Activated T-cell treated with anti-CD3 and anti-CD28 coated beads, Interleukin-2, amount 50 U/mL, for 4 hours (primary cell): ENCODE measurements around the gene MMP28. TPM values are rescaled to one million over a fixed set of nuclear protein-coding genes. Genes with fewer than 3 reads are reported as not detected.
A peak's percentile ranks its signal among the peaks of the same experiment; 100 is the strongest.

ENCODE experiments used
- ATAC-seq, 2 donors: fragments of 200-7000 bp; cut with Tn5 transposase; one replicate each; pipeline ENCODE4 v1.10.0; 2021
- DNase-seq: peaks from one replicate; pipeline ENCODE4 v3.0.0-alpha.2; 2020
- H3K27me3 Mint-ChIP-seq: one replicate; pipeline ENCODE4 v1.8.0; 2021; ENCODE audit warnings: low read depth, mixed read lengths
- H3K36me3 Mint-ChIP-seq: one replicate; pipeline ENCODE4 v1.8.0; 2022; ENCODE audit warnings: mixed read lengths; ENCODE audit not compliant: insufficient read depth
- H3K4me1 Mint-ChIP-seq: one replicate; pipeline ENCODE4 v1.8.0; 2021; ENCODE audit warnings: low read depth, mixed read lengths
- H3K4me3 Mint-ChIP-seq: one replicate; pipeline ENCODE4 v1.8.0; 2021; ENCODE audit warnings: mild to moderate bottlenecking, moderate library complexity, mixed read lengths
- H3K9me3 Mint-ChIP-seq: one replicate; pipeline ENCODE4 v1.8.0; 2021; ENCODE audit warnings: mixed read lengths
- total RNA-seq, 3 donors: library from RNA; stranded (reverse); gene quantifications; one replicate each; pipeline ENCODE4 v1.2.1, GENCODE V29; 2021

Gene MMP28
- total RNA-seq, 3 donors from 2014 or later: 0.23 to 0.29 TPM; not detected in 1

GRCh38 chr17:35808962-35809854 is 13.8 kb upstream of the MMP28 start, which contains the start of gene TAF15:
Gene TAF15 (plus strand): TSS chr17:35809484. CDS start chr17:35809570, 86 bp downstream.
- ATAC-seq (peak; percentile 93 to 95), DNase-seq (peak; percentile 91)
- no peaks in the 10 kb centered on the region for H3K9me3 Mint-ChIP-seq
- peaks cover 47% of the 10 kb centered on the region for H3K4me1 Mint-ChIP-seq
- H3K4me3 Mint-ChIP-seq: peak within 1 kb of the TSS; percentile 94
- peaks cover 10% of the 10 kb centered on the region for H3K36me3 Mint-ChIP-seq
- H3K27me3 Mint-ChIP-seq: no peaks in the 10 kb centered on the region

DNA sequence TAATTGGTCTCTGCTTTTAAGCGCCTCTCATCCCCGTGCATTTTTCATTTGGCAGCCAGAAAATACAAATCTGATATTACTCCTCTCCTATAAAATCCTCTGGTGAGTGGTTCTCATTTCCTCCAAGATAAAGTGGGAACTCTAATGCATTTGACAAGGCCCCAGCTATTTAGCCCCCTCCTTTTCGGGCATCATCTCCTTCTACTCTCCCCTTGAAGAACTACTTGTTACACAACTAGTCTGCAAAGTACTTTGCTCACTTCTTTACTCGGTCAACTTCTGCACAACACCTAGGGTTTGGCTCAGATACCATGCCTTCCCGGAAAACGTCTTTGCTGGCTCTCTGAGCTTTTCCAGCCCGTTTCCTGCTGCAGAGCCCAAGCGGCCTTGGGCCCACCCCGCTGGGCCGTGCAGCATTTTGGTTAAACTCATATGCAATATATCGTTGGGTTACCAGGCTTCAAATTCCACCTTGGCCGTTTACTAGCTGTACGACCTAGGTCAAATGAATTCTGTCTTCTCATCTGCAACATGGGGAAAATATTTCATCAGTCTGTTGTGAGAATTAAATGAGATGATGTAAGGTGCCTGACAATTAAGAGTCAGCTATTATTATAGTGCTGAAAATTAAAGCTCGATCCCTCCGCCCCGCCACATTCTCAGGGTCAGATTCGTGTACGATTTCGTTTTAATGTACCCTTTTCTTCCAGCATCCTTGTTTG is 13.0 kb upstream of the MMP28 start:
- H3K27me3 Mint-ChIP-seq: no peaks in the 10 kb centered on the region
- H3K9me3 Mint-ChIP-seq: no peaks in the 10 kb centered on the region
- H3K36me3 Mint-ChIP-seq: peaks cover 10% of the 10 kb centered on the region
- H3K4me3 Mint-ChIP-seq: peak overlapping the region; percentile 94
- ATAC-seq (no peak), DNase-seq (no peak)
- H3K4me1 Mint-ChIP-seq: peaks cover 40% of the 10 kb centered on the region

DNA sequence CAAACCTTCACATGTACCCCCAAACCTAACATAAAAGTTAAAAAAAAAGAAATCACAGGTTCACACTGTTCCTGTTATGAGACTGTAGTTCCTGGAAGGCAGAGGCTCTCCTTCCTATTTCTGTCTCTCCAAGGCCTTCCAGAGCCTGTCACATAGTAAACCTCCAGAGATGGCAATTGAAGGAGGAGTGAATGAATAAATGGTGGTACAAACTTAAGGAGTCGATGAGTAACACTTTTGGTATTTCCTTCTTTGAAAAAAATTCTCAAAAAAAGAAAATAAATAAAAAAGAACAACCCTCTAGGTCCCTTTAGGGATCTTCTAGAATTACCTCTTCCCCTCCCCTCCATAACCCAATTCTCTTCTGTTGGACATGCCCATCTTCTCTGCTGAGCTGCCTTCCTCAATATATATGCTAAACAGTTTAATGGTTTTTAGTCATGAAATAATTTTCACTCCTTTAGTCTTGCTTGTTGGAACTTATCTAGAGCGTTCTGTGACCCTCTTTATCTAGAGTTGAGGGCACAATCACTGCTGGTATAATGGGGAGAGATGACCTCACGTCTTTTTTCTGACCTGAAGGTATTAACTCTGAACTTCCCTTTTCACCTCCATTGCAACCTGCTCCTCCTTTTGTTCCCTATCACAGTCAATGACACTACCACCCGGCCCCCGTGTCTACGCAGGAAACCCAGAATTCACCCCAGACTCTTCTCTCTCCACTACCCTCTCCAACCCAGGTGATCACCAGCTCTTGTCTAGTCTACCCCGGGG is 12.1 kb upstream of the MMP28 start:
- DNase-seq: no peak
- ATAC-seq: no peak
- peaks cover 43% of the 10 kb centered on the region for H3K4me1 Mint-ChIP-seq
- no peaks in the 10 kb centered on the region for H3K9me3 Mint-ChIP-seq
- H3K27me3 Mint-ChIP-seq: no peaks in the 10 kb centered on the region
- peak overlapping the region; percentile 94 for H3K4me3 Mint-ChIP-seq
- peaks cover 5% of the 10 kb centered on the region for H3K36me3 Mint-ChIP-seq

- H3K4me1 Mint-ChIP-seq: peaks cover 39% of the 10 kb centered on the region
- DNase-seq (peak; percentile 12), ATAC-seq (peak; percentile 22 to 36)
- no peaks in the 10 kb centered on the region for H3K27me3 Mint-ChIP-seq
- no peaks in the 10 kb centered on the region for H3K9me3 Mint-ChIP-seq
- no peaks in the 10 kb centered on the region for H3K36me3 Mint-ChIP-seq
- H3K4me3 Mint-ChIP-seq: no peak overlapping the region
Measured at GRCh38 chr17:35804658-35805192, 9.3 kb upstream of the MMP28 start.

GRCh38 chr17:35801583-35802224 is 6.3 kb upstream of the MMP28 start:
- ATAC-seq (no peak), DNase-seq (no peak)
- Mint-ChIP-seq H3K4me1 (peaks cover 26% of the 10 kb centered on the region), H3K36me3 (no peaks in the 10 kb centered on the region), H3K27me3 (peaks cover 9% of the 10 kb centered on the region), H3K4me3 (no peak overlapping the region), H3K9me3 (no peaks in the 10 kb centered on the region)

- ATAC-seq (no peak), DNase-seq (no peak)
- Mint-ChIP-seq H3K27me3 (peaks cover 18% of the 10 kb centered on the region), H3K36me3 (no peaks in the 10 kb centered on the region), H3K9me3 (no peaks in the 10 kb centered on the region), H3K4me3 (no peak overlapping the region), H3K4me1 (peaks cover 34% of the 10 kb centered on the region)
Measured at GRCh38 chr17:35799942-35800341, 4.5 kb upstream of the MMP28 start.

DNA sequence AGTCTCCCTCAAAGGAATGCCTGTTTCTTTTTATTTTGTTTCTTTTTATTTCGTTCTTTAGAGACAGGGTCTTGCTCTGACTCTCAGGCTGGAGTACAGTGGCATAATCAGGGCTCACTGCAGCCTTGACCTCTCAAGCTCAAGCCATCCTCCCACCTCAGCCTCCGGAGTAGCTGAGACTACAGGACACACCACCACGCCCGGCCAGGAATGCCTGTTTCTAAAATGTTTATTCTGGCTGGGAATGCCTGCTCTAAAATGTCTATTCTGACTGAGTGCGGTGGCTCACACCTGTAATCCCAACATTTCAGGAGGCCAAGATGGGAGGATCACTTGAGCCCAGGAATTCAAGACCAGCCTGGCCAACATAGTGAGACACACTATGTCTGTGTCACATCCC is 2.5 kb upstream of the MMP28 start:
- ATAC-seq: no peak
- Mint-ChIP-seq H3K9me3 (no peaks in the 10 kb centered on the region), H3K27me3 (peaks cover 37% of the 10 kb centered on the region), H3K36me3 (no peaks in the 10 kb centered on the region), H3K4me3 (no peak overlapping the region), H3K4me1 (peaks cover 30% of the 10 kb centered on the region)
- no peak for DNase-seq

GRCh38 chr17:35797370-35797769 is 1.9 kb upstream of the MMP28 start:
- ATAC-seq (no peak), DNase-seq (no peak)
- peaks cover 27% of the 10 kb centered on the region for H3K4me1 Mint-ChIP-seq
- H3K4me3 Mint-ChIP-seq: peak overlapping the region; percentile 19
- H3K27me3 Mint-ChIP-seq: peaks cover 37% of the 10 kb centered on the region
- H3K36me3 Mint-ChIP-seq: no peaks in the 10 kb centered on the region
- H3K9me3 Mint-ChIP-seq: no peaks in the 10 kb centered on the region

- H3K4me1 Mint-ChIP-seq: peaks cover 25% of the 10 kb centered on the region
- DNase-seq (no peak), ATAC-seq (no peak)
- no peak overlapping the region for H3K4me3 Mint-ChIP-seq
- no peaks in the 10 kb centered on the region for H3K36me3 Mint-ChIP-seq
- H3K9me3 Mint-ChIP-seq: no peaks in the 10 kb centered on the region
- H3K27me3 Mint-ChIP-seq: peaks cover 40% of the 10 kb centered on the region
Measured at GRCh38 chr17:35796942-35797341, 1.5 kb upstream of the MMP28 start.

DNA sequence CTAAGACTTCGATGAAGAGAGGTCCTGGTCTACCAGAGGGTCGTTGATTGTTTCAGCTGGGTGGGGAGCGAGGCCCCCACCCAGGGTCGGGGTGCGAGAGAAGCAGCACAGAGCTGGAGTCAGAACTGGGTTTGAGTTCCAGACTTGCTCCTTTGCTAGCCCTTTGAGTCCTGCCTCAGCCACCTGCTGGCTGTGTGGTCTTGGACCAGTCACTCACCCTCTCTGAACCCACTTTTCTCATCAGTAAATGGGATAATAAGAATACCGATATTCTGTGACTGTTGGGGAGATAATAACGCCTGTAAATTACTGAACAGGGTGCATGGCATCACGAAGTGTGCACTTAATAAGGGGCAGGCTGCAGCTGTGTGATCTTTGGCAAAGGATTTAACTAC is 427 bp upstream of the MMP28 start:
- no peak for DNase-seq
- Mint-ChIP-seq H3K9me3 (no peaks in the 10 kb centered on the region), H3K4me1 (peaks cover 16% of the 10 kb centered on the region), H3K4me3 (peak overlapping the region; percentile 70), H3K27me3 (peaks cover 40% of the 10 kb centered on the region), H3K36me3 (no peaks in the 10 kb centered on the region)
- ATAC-seq: peak in 1 of 2 donors; percentile 1

DNA sequence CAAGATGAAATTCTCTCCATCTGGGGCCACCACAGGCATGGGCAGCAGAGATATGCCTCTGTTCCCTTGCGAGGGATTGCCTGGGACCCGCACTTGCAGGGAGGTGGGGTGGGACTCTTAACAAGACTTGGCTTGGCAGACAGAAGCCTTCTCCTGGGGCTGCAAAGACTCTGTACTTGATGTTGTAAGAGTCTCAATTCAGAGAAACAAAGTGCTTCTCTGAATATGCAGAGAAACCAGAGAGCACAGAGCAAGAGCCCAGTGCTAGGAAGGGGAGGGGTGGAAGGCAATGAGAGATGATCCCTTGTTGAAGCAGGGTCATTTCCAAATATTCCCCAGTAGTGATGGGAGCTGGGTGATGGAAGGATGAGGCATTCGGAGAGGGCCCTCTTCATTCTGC is 2.2 kb downstream of the MMP28 start:
- no peak for ATAC-seq
- peaks cover 26% of the 10 kb centered on the region for H3K4me1 Mint-ChIP-seq
- no peaks in the 10 kb centered on the region for H3K9me3 Mint-ChIP-seq
- no peak for DNase-seq
- no peak overlapping the region for H3K4me3 Mint-ChIP-seq
- no peaks in the 10 kb centered on the region for H3K36me3 Mint-ChIP-seq
- peaks cover 35% of the 10 kb centered on the region for H3K27me3 Mint-ChIP-seq

GRCh38 chr17:35791681-35792350 is 3.6 kb downstream of the MMP28 start:
- Mint-ChIP-seq H3K27me3 (peaks cover 32% of the 10 kb centered on the region), H3K4me3 (no peak overlapping the region), H3K36me3 (no peaks in the 10 kb centered on the region), H3K4me1 (peaks cover 28% of the 10 kb centered on the region), H3K9me3 (no peaks in the 10 kb centered on the region)
- DNase-seq: no peak
- no peak for ATAC-seq

GRCh38 chr17:35790841-35791240 is 4.6 kb downstream of the MMP28 start:
- Mint-ChIP-seq H3K9me3 (no peaks in the 10 kb centered on the region), H3K4me1 (peaks cover 24% of the 10 kb centered on the region), H3K36me3 (no peaks in the 10 kb centered on the region), H3K27me3 (peaks cover 26% of the 10 kb centered on the region), H3K4me3 (no peak overlapping the region)
- ATAC-seq (no peak), DNase-seq (no peak)
